Muscle of leg (tissue), 16 donors: ENCODE measurements around the gene MAGEA11. TPM values are rescaled to one million over a fixed set of nuclear protein-coding genes. Genes with fewer than 3 reads are reported as not detected.
"Not testable (repeated sequence)": the region's sequence is repeated elsewhere in the genome, so short reads cannot be mapped to it uniquely, and the experiment has no call there.

Experiments
- DNase-seq: peaks from one replicate; pipeline ENCODE4 v3.0.0; 2013
- H3K27ac ChIP-seq: one replicate; pipeline ENCODE4 v1.5.1; 2013; ENCODE audit warnings: mild to moderate bottlenecking, low read length, control low read depth
- H3K27me3 ChIP-seq: one replicate; pipeline ENCODE4 v1.6.1; 2013; ENCODE audit warnings: low read length; ENCODE audit not compliant: control insufficient read depth, insufficient read depth
- H3K36me3 ChIP-seq: one replicate; pipeline ENCODE4 v1.6.1; 2013; ENCODE audit warnings: low read length; ENCODE audit not compliant: control insufficient read depth, insufficient read depth
- H3K4me1 ChIP-seq: one replicate; pipeline ENCODE4 v1.6.1; 2013; ENCODE audit warnings: low read length; ENCODE audit not compliant: control insufficient read depth, insufficient read depth
- H3K4me3 ChIP-seq: one replicate; pipeline ENCODE4 v1.5.1; 2013; ENCODE audit warnings: low read length, control low read depth
- H3K9me3 ChIP-seq: replicated peaks from 2 replicates; pipeline ENCODE4 v1.6.1; 2013; ENCODE audit warnings: low read depth, low read length; ENCODE audit not compliant: control insufficient read depth
- WGBS: methylation state at CpG from one replicate; pipeline ENCODE4 v1.1.5; 2013; ENCODE audit warnings: missing lambda C conversion rate; ENCODE audit not compliant: insufficient coverage; 5-methylcytosine and 5-hydroxymethylcytosine counted together
- long read RNA-seq, 11 donors: transcript quantifications; one replicate each; lab custom pipeline, GENCODE V29; 2026
- polyA plus RNA-seq, 8 donors: library from polyadenylated mRNA; unstranded; fragments of 120-200 nt; gene quantifications; one replicate each; pipeline versions ENCODE4 v1.2.1 to v1.2.3, GENCODE V29; 2013; ENCODE audit warnings: inconsistent platforms in 1 of 8, low replicate concordance in 1 of 8; ENCODE audit not compliant: insufficient read length in 8 of 8, insufficient read depth in 1 of 8
- total RNA-seq: library from RNA; stranded (reverse); fragments of 120-200 nt; gene quantifications from one replicate; pipeline ENCODE4 v1.2.4, GENCODE V29; 2013

The MAGEA11 gene, protein sequence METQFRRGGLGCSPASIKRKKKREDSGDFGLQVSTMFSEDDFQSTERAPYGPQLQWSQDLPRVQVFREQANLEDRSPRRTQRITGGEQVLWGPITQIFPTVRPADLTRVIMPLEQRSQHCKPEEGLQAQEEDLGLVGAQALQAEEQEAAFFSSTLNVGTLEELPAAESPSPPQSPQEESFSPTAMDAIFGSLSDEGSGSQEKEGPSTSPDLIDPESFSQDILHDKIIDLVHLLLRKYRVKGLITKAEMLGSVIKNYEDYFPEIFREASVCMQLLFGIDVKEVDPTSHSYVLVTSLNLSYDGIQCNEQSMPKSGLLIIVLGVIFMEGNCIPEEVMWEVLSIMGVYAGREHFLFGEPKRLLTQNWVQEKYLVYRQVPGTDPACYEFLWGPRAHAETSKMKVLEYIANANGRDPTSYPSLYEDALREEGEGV
- total RNA-seq (not detected), polyA plus RNA-seq (not detected)
- long read RNA-seq, donor 1, result 0 reads
- long read RNA-seq, donor 2, result 0 reads
- long read RNA-seq, donor 3, result 0 reads
- long read RNA-seq, donor 4, result 0 reads
- long read RNA-seq, donor 5, result 0 reads
- long read RNA-seq, donor 6, result 0 reads
- long read RNA-seq, donor 7, result 0 reads
- long read RNA-seq, donor 8, result 0 reads
- long read RNA-seq, donor 9, result 0 reads
- long read RNA-seq, donor 10, result 0 reads
- long read RNA-seq, donor 11, result 0 reads

DNA sequence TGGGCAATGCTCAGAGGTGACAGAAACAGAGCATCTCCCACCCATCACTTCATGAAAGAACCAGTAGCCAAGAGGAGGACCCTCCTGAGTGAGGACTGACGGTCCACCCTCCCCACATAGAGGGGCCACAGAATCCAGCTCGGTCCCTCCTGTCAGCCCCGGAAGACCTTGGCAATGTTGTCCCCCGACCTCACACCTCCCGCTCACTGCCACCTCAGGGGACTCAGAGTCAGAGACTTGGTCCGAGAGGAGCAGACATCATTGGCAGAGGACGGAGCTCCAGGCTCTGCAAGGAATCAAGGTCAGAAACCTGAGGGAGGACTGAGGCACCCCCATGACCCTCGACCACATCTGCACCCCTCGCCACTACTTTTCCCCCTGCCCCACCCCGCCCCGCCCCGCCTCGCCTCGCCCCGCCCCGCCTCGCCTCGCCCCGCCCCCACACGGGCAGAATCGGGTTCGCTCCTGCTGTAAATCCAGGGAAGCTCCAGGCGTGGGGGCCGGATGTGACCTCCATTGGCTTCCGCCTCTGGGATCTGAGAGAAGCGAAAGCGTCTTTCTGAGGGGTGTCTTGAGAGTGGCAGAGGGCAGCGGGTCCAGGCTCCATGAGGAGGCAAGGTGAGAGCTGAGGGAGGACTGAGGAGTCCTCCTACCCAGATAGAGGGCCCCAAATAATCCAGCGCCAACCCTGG lies at the start of gene MAGEA11:
TSS of gene MAGEA11 (plus strand) at position 516 of the 692 bp plus-strand sequence. CDS start 1,100 bp downstream, outside the sequence.
- no peak within 1 kb of the TSS for H3K4me3 ChIP-seq
- H3K4me1 ChIP-seq, result no peaks in the 10 kb centered on the region
- H3K27me3 ChIP-seq, result peaks cover 4% of the 10 kb centered on the region
- H3K27ac ChIP-seq, result no peak within 1 kb of the TSS
- DNase-seq, result no peak
- no peaks in the 10 kb centered on the region for H3K9me3 ChIP-seq
- H3K36me3 ChIP-seq, result no peaks in the 10 kb centered on the region
- WGBS, result 75% methylated on average over 14 of the region's 29 CpGs

DNA sequence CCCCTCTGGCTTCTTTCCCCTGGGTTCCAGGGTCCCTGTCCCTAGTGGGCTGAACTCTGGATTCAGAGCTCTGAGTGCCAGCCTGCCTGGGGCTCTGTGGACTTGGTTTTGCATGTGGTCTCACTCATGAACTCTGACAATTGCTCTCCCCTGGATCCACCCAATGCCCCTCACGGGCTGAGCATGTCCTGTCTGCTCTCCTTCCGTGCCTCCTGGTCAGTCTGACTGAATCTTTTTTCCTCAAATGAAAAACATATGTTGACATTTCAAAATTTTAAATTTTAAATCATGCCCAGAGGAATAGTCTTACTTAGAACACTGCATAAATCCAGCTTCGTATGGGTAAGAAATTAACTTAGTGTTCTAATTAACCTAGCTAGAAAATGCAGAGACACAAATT lies 36.8 kb upstream of the MAGEA11 start:
- DNase-seq, H3K27me3 ChIP-seq, H3K9me3 ChIP-seq, H3K36me3 ChIP-seq, H3K27ac ChIP-seq, H3K4me1 ChIP-seq, H3K4me3 ChIP-seq: not testable (repeated sequence)
- WGBS, result no CpG with 5 or more reads among the region's 3 CpGs

DNA sequence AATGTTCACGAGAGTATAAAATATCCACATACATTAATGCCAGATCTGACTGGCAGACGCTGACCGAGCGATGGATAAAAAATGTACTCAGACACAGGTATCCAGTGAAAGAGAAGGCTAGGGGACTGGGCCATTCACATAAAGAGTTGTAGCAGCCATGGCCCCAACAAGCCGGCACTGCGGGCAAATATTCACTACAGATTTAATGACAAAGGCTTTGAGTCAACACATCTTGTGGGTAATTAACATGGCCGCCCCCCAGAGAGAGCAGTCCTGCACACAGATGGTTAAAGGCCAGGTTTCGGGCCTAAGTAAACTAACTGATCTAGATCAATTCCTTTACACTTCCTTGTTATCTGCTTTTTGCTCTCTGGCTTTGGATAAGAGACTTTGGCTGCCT lies 36.3 kb upstream of the MAGEA11 start:
- not testable (repeated sequence) for H3K27me3 ChIP-seq, H3K27ac ChIP-seq, H3K4me3 ChIP-seq, DNase-seq, H3K4me1 ChIP-seq, H3K9me3 ChIP-seq, H3K36me3 ChIP-seq
- no CpG with 5 or more reads among the region's 8 CpGs for WGBS

DNA sequence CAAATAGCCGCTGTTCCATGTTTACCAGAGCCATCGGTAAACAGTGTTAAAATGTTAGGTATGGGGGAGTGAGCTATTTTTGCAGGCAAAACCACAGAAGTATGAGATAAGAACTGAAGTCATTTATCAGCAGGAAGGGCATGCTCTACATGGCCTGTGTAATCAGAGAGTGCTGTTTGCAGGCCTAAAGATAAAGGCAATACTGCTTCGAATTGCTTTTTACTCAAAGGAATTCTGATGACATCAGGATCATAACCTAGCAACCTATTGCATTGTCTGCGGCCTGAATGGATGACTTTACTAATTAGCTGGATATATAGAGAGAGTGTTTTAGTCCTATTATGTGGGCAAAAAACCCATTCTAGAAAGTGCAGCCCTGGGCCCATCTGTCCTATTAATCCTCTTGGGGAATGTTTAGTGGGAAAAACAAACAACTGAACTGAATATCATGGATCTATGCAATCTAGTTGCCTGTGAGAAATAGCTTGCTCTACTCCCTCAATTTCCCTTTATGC lies 32.6 kb upstream of the MAGEA11 start:
- not testable (repeated sequence) for DNase-seq, H3K27me3 ChIP-seq, H3K36me3 ChIP-seq, H3K4me1 ChIP-seq, H3K27ac ChIP-seq, H3K9me3 ChIP-seq, H3K4me3 ChIP-seq
- WGBS, result no CpG with 5 or more reads among the region's 4 CpGs

DNA sequence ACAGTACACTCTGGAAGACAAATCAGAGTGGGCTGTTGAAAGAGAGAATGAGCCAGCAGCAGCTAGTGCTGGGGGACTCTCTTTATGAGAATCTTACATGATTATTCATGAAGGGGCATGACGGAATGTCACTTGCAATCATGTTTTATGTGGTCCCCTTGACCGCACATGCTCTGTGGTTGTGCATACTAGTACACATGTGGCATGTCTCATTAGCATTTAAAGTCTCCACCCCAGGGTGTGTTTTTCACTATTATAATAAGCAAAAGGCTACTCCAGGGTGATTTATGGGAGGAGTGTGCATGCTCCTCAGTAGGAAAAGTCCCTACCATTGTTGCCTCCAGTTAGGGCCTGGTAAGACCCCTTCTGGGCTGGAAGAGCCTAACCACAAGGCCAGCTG lies 30.7 kb upstream of the MAGEA11 start:
- no peak overlapping the region for H3K4me3 ChIP-seq
- 100% methylated on average over 1 of the region's 2 CpGs for WGBS

DNA sequence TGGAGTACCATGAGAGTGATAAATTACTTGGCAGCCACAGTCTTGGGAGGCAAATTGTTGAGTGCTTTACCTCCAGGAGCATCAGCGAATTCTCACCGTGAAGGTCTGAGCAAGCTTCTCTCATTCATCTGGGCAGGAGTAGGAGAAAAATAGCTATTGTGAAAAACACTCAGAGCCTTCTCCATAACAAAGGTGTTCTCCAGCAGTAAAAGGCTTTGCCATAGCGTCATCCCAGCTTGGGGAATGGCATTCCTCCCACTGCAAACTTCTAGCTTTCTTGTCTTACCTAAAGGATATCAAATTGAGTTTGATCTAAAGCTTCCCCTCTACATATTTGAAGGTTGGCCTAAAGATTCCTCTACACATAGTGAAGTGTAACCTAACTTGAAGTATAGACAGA lies 29.8 kb upstream of the MAGEA11 start:
- WGBS, result no CpG with 5 or more reads among the region's 3 CpGs
- H3K9me3 ChIP-seq, result no peaks in the 10 kb centered on the region
- no peak overlapping the region for H3K4me3 ChIP-seq
- H3K27me3 ChIP-seq, result no peaks in the 10 kb centered on the region
- H3K36me3 ChIP-seq, result no peaks in the 10 kb centered on the region
- DNase-seq, result no peak
- no peaks in the 10 kb centered on the region for H3K4me1 ChIP-seq
- H3K27ac ChIP-seq, result no peak overlapping the region

More for the DNA sequence above, 30.7 kb upstream of the MAGEA11 start:
- H3K9me3 ChIP-seq, result no peaks in the 10 kb centered on the region
- no peak for DNase-seq
- no peaks in the 10 kb centered on the region for H3K36me3 ChIP-seq
- H3K4me1 ChIP-seq, result no peaks in the 10 kb centered on the region
- no peaks in the 10 kb centered on the region for H3K27me3 ChIP-seq
- no peak overlapping the region for H3K27ac ChIP-seq

DNA sequence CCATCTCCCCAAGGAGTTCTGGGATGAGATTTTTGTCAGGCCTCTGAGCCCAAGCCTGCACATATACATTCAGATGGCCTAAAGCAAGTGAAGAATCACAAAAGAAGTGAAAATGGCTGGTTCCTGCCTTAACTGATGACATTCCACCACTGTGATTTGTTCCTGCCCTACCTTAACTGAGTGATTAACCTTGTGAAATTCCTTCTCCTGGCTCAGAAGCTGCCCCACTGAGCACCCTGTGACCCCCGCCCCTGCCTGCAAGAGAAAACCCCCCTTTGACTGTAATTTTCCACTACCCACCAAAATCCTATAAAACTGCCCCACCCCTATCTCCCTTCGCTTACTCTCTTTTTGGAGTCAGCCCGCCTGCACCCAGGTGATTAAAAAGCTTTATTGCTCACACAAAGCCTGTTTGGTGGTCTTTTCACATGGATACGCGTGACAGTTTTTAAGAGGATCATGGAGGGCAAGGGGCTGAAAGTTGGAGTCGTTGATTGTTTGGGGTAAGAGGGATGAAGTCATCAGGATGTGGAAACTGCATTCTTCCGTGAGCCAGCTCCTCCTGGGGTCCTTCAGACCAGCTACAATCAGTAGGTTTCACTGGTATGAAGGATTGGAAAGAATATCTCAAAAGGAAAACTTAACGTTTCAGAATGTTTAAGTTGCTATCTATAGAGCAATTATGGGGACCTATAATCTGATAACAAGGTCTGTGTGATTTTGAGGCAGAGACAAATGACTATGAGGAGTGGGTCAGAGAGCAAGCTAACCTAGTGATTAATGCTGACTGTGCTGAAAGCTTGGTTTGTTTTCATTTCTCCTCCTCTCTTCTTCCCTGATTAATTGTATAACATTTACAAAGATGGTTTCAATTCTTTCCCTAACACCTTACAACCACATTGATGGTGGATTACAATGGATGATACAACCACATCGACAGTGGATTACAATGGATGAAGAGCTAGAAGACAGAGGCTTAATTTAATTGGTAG lies 28.6 kb upstream of the MAGEA11 start:
- no peaks in the 10 kb centered on the region for H3K4me1 ChIP-seq

DNA sequence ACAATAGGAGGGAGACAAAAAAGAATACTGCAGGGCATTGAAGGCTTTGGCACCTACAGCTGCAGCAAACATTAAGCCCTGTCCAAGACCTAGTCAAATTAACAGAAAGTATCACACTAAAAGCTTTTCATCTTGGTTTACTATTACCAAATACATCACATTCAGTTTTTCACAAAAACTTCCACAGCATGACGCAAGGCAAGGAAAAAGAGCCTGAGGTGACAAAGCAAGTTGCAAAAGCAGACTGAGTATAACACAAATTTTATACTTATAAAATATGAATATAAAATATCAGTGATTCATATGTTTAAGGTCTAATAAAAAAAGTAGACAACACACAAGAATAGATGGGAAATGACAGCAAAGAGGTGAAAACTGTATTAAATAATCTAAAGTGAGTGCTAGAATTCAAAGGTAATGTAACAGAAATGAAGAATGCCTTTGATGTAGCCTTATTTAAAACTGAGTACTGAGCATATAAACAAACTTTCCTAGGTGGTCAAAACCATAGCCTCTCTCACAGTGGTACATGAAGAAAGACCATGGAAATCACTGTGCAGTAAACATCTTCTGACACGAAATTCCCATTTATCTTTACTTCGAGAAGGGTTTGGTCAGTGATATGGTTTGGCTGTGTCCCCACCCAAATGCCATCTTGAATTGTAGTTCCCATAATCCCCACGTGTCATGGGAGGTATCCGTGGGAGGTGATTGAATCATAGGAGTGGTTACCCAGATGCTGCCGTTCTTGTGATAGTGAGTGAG lies 27.7 kb upstream of the MAGEA11 start:
- Histone ChIP-seq H3K4me3 (no peak overlapping the region), H3K9me3 (no peaks in the 10 kb centered on the region), H3K36me3 (no peaks in the 10 kb centered on the region), H3K27me3 (no peaks in the 10 kb centered on the region), H3K27ac (no peak overlapping the region), H3K4me1 (no peaks in the 10 kb centered on the region)
- DNase-seq, result no peak
- no CpG with 5 or more reads among the region's 6 CpGs for WGBS

More for the DNA sequence above, 28.6 kb upstream of the MAGEA11 start:
- Histone ChIP-seq H3K27me3 (no peaks in the 10 kb centered on the region), H3K9me3 (no peaks in the 10 kb centered on the region), H3K27ac (no peak overlapping the region), H3K36me3 (no peaks in the 10 kb centered on the region), H3K4me3 (no peak overlapping the region)
- no peak for DNase-seq
- WGBS, result 54% methylated on average over 4 of the region's 9 CpGs

DNA sequence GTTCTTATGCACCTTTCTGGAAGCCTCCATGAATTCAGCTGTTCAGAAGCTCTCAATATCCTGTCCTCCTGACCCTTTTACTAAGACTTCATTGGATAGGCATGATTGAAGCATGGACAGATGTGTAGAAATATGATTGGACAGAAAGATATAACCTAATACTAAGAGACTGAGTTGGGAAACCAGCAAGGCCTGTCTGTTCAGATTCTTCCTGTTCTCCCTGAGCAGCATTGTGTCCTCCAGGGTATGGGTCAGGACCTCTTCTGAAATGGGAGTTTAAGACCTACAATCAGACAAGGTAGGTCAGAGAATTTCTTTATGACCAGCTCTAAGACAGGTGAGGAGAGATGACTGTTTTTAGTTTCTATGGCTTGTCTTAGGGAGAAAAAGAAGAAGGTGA lies 23.9 kb upstream of the MAGEA11 start:
- no peak overlapping the region for H3K4me3 ChIP-seq
- no peaks in the 10 kb centered on the region for H3K4me1 ChIP-seq
- no peaks in the 10 kb centered on the region for H3K9me3 ChIP-seq
- H3K36me3 ChIP-seq, result no peaks in the 10 kb centered on the region
- H3K27me3 ChIP-seq, result no peaks in the 10 kb centered on the region
- DNase-seq, result no peak
- H3K27ac ChIP-seq, result no peak overlapping the region
